Measurements from ENCODE around the gene ELANE.

ELANE gene

GRCh38 chr19:900043-900301 lies 47.9 kb downstream of the ELANE start:
- no peak for TF ChIP-seq CTCF (IDR thresholded peaks at IDR 0.05)

- no peak for TF ChIP-seq CTCF (IDR thresholded peaks at IDR 0.05)
Measured at GRCh38 chr19:900302-901111, 48.4 kb downstream of the ELANE start.

GRCh38 chr19:901216-902092 lies 49.4 kb downstream of the ELANE start:
- no peak for TF ChIP-seq CTCF (IDR thresholded peaks at IDR 0.05)

- no peak for TF ChIP-seq CTCF (IDR thresholded peaks at IDR 0.05)
Measured at GRCh38 chr19:902093-902370, 49.9 kb downstream of the ELANE start.

GRCh38 chr19:902446-903226 lies 50.5 kb downstream of the ELANE start:
- no peak for TF ChIP-seq CTCF (IDR thresholded peaks at IDR 0.05)

- TF ChIP-seq CTCF (IDR thresholded peaks at IDR 0.05) = no peak
Measured at GRCh38 chr19:903266-903797, 51.2 kb downstream of the ELANE start.

GRCh38 chr19:904545-904944 lies 52.4 kb downstream of the ELANE start:
- TF ChIP-seq CTCF (IDR thresholded peaks at IDR 0.05) = no peak

Measured in LNCAP (cell line).